ENCODE results near the gene SHISA5. TPM values are rescaled to one million over a fixed set of nuclear protein-coding genes. Genes with fewer than 3 reads are reported as not detected.

Gene SHISA5
- total RNA-seq, 4 donors from 2014 or later: 17.0 to 31.6 (median 23.4) TPM

DNA sequence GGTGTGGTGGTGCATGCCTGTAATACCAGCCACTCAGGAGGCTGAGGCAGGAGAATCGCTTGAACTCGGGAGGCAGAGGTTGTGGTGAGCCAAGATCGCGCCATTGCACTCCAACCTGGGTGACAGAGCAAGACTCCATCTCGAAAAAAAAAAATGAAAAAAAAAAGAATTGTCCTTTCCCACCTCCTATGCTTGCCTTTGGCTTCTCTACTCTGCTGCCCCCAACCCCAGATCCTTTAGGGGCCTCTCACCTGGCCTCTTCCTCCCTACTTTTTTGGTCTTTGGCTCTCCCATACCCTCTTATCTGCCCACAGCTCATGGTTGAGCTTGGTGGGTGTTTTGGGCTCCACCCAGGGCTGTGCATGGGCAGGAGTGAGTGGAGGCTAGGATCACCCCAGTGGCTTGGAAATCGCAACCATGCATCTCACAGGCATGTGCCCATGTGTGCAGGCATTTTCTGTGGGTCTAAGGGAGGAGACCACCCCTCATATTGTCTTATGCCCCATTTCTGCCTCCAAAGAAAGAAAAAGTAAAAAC lies 2.1 kb upstream of the SHISA5 start:
- Histone ChIP-seq H3K4me3 (no peak overlapping the region), H3K4me1 (peaks cover 28 to 29% of the 10 kb centered on the region in 2 donors), H3K9me3 (no peaks in the 10 kb centered on the region), H3K27ac (no peak overlapping the region), H3K27me3 (no peaks in the 10 kb centered on the region), H3K36me3 (no peaks in the 10 kb centered on the region)
- no peak for DNase-seq
- no peak for ATAC-seq
- TF ChIP-seq, protein P1, sequence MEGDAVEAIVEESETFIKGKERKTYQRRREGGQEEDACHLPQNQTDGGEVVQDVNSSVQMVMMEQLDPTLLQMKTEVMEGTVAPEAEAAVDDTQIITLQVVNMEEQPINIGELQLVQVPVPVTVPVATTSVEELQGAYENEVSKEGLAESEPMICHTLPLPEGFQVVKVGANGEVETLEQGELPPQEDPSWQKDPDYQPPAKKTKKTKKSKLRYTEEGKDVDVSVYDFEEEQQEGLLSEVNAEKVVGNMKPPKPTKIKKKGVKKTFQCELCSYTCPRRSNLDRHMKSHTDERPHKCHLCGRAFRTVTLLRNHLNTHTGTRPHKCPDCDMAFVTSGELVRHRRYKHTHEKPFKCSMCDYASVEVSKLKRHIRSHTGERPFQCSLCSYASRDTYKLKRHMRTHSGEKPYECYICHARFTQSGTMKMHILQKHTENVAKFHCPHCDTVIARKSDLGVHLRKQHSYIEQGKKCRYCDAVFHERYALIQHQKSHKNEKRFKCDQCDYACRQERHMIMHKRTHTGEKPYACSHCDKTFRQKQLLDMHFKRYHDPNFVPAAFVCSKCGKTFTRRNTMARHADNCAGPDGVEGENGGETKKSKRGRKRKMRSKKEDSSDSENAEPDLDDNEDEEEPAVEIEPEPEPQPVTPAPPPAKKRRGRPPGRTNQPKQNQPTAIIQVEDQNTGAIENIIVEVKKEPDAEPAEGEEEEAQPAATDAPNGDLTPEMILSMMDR (IDR thresholded peaks at IDR 0.05 in 4 of 5, conservative IDR thresholded peaks at IDR 0.05 in 1 of 5): no peak
- TF ChIP-seq POLR2A (IDR thresholded peaks at IDR 0.05): no peak
- intact Hi-C loops (cut with DNase I; ENCODE audit: low total_unique reads): no loop called here
- in situ Hi-C loops (cut with MboI; ENCODE audit: low sequenced_read_pairs in 4 of 4): no loop called here

DNA sequence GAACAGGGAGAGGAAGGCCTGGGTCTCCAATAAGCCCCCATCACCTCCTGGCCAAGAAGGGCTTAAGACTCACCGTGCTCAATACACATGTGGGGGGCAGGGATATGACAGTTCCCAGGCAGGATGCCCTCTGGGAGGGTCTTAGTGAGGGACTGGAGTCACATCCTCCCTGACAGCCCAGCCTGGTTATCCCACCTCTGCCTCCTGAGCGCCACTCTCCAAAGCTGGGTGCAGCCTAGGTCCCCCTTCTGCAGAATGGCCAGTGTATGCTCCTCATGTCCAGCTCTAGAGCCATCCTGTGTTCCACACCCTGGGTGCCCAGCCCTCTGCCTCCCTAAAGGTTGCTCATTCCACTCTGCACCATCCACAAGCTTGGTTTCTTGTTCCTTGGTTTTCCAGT lies 1.2 kb upstream of the SHISA5 start:
- intact Hi-C loops (cut with DNase I; ENCODE audit: low total_unique reads) (no loop called here), in situ Hi-C loops (cut with MboI; ENCODE audit: low sequenced_read_pairs in 4 of 4) (no loop called here)
- TF ChIP-seq, protein P1 (IDR thresholded peaks at IDR 0.05 in 4 of 5, conservative IDR thresholded peaks at IDR 0.05 in 1 of 5): no peak
- no peak for TF ChIP-seq POLR2A (IDR thresholded peaks at IDR 0.05)
- Histone ChIP-seq H3K36me3 (no peaks in the 10 kb centered on the region), H3K27me3 (no peaks in the 10 kb centered on the region), H3K4me1 (peaks cover 28 to 29% of the 10 kb centered on the region in 2 donors), H3K27ac (peak overlapping the region; percentile 82 to 85 (median 84)), H3K4me3 (no peak overlapping the region), H3K9me3 (no peaks in the 10 kb centered on the region)
- ATAC-seq (no peak), DNase-seq (no peak)

DNA sequence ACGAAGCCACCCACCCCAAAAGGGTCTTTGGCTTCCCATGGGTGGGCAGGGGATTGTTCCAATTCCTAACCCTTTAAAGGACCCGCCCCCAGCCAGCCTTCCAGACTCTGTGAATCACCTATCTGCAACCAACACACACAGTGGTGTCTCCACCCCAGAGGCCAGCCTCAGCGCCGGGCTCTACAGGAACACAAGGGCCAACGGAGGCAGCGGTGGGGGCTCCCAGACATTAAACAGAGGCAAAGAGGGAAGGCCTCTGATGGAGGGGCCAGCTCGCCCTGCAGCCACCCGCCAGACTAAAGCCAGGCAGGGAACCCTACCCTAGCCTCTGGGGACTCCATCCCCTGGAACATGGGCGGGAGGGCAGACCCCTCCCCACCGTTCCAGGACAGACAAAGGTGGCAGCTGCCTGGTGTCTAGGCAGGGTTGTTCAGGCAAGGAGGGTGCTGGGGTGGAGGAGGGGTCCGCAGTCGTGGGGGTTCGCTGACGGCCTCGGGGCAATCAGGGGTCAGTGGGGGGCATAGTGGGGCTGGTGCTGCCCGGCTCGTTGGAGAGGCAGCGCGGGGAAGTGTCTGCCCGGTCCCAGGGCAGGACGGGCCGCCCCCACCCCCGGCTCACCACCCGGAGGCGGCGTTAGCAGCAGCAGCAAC lies 448 bp downstream of the SHISA5 start:
- TF ChIP-seq, protein P1 (IDR thresholded peaks at IDR 0.05 in 4 of 5, conservative IDR thresholded peaks at IDR 0.05 in 1 of 5): no peak
- TF ChIP-seq POLR2A (IDR thresholded peaks at IDR 0.05): no peak
- intact Hi-C loops (cut with DNase I; ENCODE audit: low total_unique reads): no loop called here

DNA sequence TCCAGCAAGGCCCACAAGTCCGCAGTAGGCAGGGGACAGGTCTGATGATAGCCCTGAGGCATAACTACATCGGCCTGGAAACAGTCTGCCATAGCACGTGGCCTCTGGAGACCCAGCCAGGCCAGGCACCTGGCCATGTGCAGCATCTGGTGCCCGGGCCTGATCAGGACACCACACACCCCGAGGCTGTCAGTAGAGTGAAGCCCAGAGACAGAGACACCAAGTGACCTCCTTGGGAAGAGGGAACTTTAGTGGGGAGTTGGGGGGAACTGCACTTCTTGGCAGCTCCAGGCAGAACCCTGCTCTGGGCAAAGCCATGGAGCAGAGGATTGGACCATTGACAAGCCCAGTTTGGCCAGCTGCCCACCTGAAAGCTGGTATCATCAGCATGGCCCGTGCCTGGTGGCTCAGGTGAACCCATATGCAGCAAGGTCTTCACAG lies 1.2 kb downstream of the SHISA5 start:
- peak in 1 of 2 donors; percentile 15 for TF ChIP-seq POLR2A (IDR thresholded peaks at IDR 0.05)
- TF ChIP-seq, protein P1 (IDR thresholded peaks at IDR 0.05 in 4 of 5, conservative IDR thresholded peaks at IDR 0.05 in 1 of 5): no peak
- ATAC-seq (peak; percentile 59 to 64), DNase-seq (peak; percentile 29 to 66)
- Histone ChIP-seq H3K4me3 (peak overlapping the region in 3 of 4 donors; percentile 66 to 77 (median 76)), H3K27ac (peak overlapping the region; percentile 82 to 85 (median 84)), H3K36me3 (no peaks in the 10 kb centered on the region), H3K27me3 (no peaks in the 10 kb centered on the region), H3K9me3 (no peaks in the 10 kb centered on the region), H3K4me1 (peaks cover 28 to 29% of the 10 kb centered on the region in 2 donors)
- intact Hi-C loops (cut with DNase I; ENCODE audit: low total_unique reads): no loop called here
- in situ Hi-C loops (cut with MboI; ENCODE audit: low sequenced_read_pairs in 4 of 4): no loop called here

More for the DNA sequence above, 448 bp downstream of the SHISA5 start:
- peaks cover 28 to 29% of the 10 kb centered on the region in 2 donors for H3K4me1 ChIP-seq
- in situ Hi-C loops (cut with MboI; ENCODE audit: low sequenced_read_pairs in 4 of 4): no loop called here
- H3K9me3 ChIP-seq: no peaks in the 10 kb centered on the region
- H3K4me3 ChIP-seq: peak overlapping the region; percentile 66 to 77 (median 74)
- H3K27ac ChIP-seq: peak overlapping the region; percentile 82 to 85 (median 84)
- no peaks in the 10 kb centered on the region for H3K36me3 ChIP-seq
- no peaks in the 10 kb centered on the region for H3K27me3 ChIP-seq
- ATAC-seq (peak in 1 of 2 donors; percentile 21), DNase-seq (peak in 1 of 2 donors; percentile 36)

All from gastrocnemius medialis (tissue), 4 donors.